ENCODE data around the gene FIGN. TPM values are rescaled to one million over a fixed set of nuclear protein-coding genes. Genes with fewer than 3 reads are reported as not detected.

The FIGN gene
- total and polyA plus RNA-seq, 7 donors = 0.08 to 3.0 (median 1.2) TPM

- Histone ChIP-seq H3K36me3 (ENCODE audit: insufficient read depth in 1 of 2, low read depth in 1 of 2) (no peaks in the 10 kb centered on the region), H3K27ac (no peak overlapping the region), H3K4me3 (no peak overlapping the region), H3K27me3 (ENCODE audit: insufficient read depth in 3 of 3, low read length in 2 of 3) (no peaks in the 10 kb centered on the region), H3K4me1 (no peaks in the 10 kb centered on the region), H3K9me3 (no peaks in the 10 kb centered on the region)
- TF ChIP-seq CTCF (IDR thresholded peaks at IDR 0.05) = no peak
- intact Hi-C loops (cut with DNase I) = no loop called here
- ATAC-seq (peak in 1 of 4 donors; percentile 35), DNase-seq (no peak)
- 65 to 95% (median 66%) methylated on average over 3 of the region's 3 CpGs for WGBS, 3 donors
Measured at GRCh38 chr2:163723348-163723747, 12.5 kb downstream of the FIGN start.

- Histone ChIP-seq H3K27me3 (ENCODE audit: insufficient read depth in 3 of 3, low read length in 2 of 3) (no peaks in the 10 kb centered on the region), H3K4me1 (peaks cover 3% of the 10 kb centered on the region)
- ATAC-seq = no peak
Measured at GRCh38 chr2:163719331-163719730, 16.5 kb downstream of the FIGN start.

GRCh38 chr2:163717993-163718680 is 17.7 kb downstream of the FIGN start:
- peak in 1 of 4 donors; percentile 41 for ATAC-seq

More at GRCh38 chr2:163719331-163719730, 16.5 kb downstream of the FIGN start:
- no peak overlapping the region for H3K4me3 ChIP-seq
- no peaks in the 10 kb centered on the region for H3K9me3 ChIP-seq
- TF ChIP-seq CTCF (IDR thresholded peaks at IDR 0.05) = no peak
- 43 to 87% (median 63%) methylated on average over 2 of the region's 2 CpGs for WGBS, 3 donors
- no peak overlapping the region for H3K27ac ChIP-seq
- DNase-seq = no peak
- no peaks in the 10 kb centered on the region for H3K36me3 ChIP-seq (ENCODE audit: insufficient read depth in 1 of 2, low read depth in 1 of 2)
- intact Hi-C loops (cut with DNase I) = no loop called here

GRCh38 chr2:163717515-163717914 is 18.3 kb downstream of the FIGN start:
- intact Hi-C loops (cut with DNase I) = no loop called here
- no peak for TF ChIP-seq CTCF (IDR thresholded peaks at IDR 0.05)
- ATAC-seq (no peak), DNase-seq (no peak)
- H3K27me3 ChIP-seq (ENCODE audit: insufficient read depth in 3 of 3, low read length in 2 of 3) = no peaks in the 10 kb centered on the region
- no peaks in the 10 kb centered on the region for H3K36me3 ChIP-seq (ENCODE audit: insufficient read depth in 1 of 2, low read depth in 1 of 2)
- H3K9me3 ChIP-seq = no peaks in the 10 kb centered on the region
- 62 to 81% (median 81%) methylated on average over 5 of the region's 5 CpGs for WGBS, 3 donors
- H3K4me3 ChIP-seq = no peak overlapping the region
- peaks cover 3% of the 10 kb centered on the region for H3K4me1 ChIP-seq
- H3K27ac ChIP-seq = no peak overlapping the region

More at GRCh38 chr2:163717993-163718680, 17.7 kb downstream of the FIGN start:
- Histone ChIP-seq H3K27me3 (ENCODE audit: insufficient read depth in 3 of 3, low read length in 2 of 3) (no peaks in the 10 kb centered on the region), H3K4me1 (peaks cover 3% of the 10 kb centered on the region), H3K27ac (no peak overlapping the region), H3K36me3 (ENCODE audit: insufficient read depth in 1 of 2, low read depth in 1 of 2) (no peaks in the 10 kb centered on the region), H3K9me3 (no peaks in the 10 kb centered on the region), H3K4me3 (no peak overlapping the region)
- intact Hi-C loops (cut with DNase I) = no loop called here
- no peak for DNase-seq
- 30 to 53% (median 49%) methylated on average over 2 of the region's 2 CpGs for WGBS, 3 donors
- no peak for TF ChIP-seq CTCF (IDR thresholded peaks at IDR 0.05)

GRCh38 chr2:163716101-163716500 is 19.7 kb downstream of the FIGN start:
- Histone ChIP-seq H3K4me3 (no peak overlapping the region), H3K9me3 (no peaks in the 10 kb centered on the region), H3K36me3 (ENCODE audit: insufficient read depth in 1 of 2, low read depth in 1 of 2) (no peaks in the 10 kb centered on the region), H3K27ac (no peak overlapping the region), H3K4me1 (peaks cover 3% of the 10 kb centered on the region), H3K27me3 (ENCODE audit: insufficient read depth in 3 of 3, low read length in 2 of 3) (no peaks in the 10 kb centered on the region)
- DNase-seq (no peak), ATAC-seq (no peak)
- WGBS, 3 donors = 88 to 91% (median 89%) methylated on average over 2 of the region's 2 CpGs
- intact Hi-C loops (cut with DNase I) = no loop called here
- TF ChIP-seq CTCF (IDR thresholded peaks at IDR 0.05) = no peak

Data from psoas muscle (tissue), 8 donors.